Measurements from ENCODE around the gene SGMS1. TPM values are rescaled to one million over a fixed set of nuclear protein-coding genes. Genes with fewer than 3 reads are reported as not detected.

SGMS1 gene
- total RNA-seq, 1 donor from 2014 or later: 9.2 TPM

DNA sequence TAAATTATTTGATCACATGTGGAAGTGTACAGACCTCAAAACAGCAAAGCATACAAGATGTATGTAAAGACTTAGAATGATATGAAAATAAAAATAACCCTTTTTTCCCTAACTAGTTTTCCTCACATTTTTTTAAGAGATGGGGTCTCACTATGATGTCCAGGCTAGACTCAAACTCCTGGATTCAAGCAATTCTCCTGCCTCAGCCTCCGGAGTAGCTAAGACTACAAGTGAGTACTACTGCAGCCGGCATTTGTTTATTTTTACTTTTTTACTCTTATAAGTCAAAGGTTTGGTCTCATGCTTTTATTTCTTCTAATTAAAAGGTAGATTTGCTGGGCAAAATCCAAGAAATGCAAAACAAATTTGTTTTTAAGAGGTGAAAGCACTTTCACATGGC is 248.0 kb downstream of the SGMS1 start:
- H3K27me3 ChIP-seq: no peaks in the 10 kb centered on the region
- no peaks in the 10 kb centered on the region for H4K20me1 ChIP-seq (ENCODE audit: low read depth)
- Mint-ChIP-seq H3K4me1 (no peaks in the 10 kb centered on the region), H3K9me3 (no peaks in the 10 kb centered on the region), H3K27me3 (ENCODE audit: insufficient read depth, low read depth) (peaks cover 3% of the 10 kb centered on the region), H3K27ac (no peak overlapping the region), H3K36me3 (peaks cover 2% of the 10 kb centered on the region), H3K4me3 (no peak overlapping the region)
- no peaks in the 10 kb centered on the region for H3F3A ChIP-seq (ENCODE audit: low read depth)
- H3K9ac ChIP-seq: no peak overlapping the region
- no peak overlapping the region for H3K4me2 ChIP-seq
- H2AFZ ChIP-seq (replicated peaks): no peak overlapping the region
- H3K4me3 ChIP-seq: no peak overlapping the region
- no peak for DNase-seq (ENCODE audit: low spot score)
- no peaks in the 10 kb centered on the region for H3K79me2 ChIP-seq (ENCODE audit: low read depth)
- no peaks in the 10 kb centered on the region for H3K4me1 ChIP-seq
- H3K27ac ChIP-seq: no peak overlapping the region
- H3K36me3 ChIP-seq: no peaks in the 10 kb centered on the region
- TF ChIP-seq, protein P1, sequence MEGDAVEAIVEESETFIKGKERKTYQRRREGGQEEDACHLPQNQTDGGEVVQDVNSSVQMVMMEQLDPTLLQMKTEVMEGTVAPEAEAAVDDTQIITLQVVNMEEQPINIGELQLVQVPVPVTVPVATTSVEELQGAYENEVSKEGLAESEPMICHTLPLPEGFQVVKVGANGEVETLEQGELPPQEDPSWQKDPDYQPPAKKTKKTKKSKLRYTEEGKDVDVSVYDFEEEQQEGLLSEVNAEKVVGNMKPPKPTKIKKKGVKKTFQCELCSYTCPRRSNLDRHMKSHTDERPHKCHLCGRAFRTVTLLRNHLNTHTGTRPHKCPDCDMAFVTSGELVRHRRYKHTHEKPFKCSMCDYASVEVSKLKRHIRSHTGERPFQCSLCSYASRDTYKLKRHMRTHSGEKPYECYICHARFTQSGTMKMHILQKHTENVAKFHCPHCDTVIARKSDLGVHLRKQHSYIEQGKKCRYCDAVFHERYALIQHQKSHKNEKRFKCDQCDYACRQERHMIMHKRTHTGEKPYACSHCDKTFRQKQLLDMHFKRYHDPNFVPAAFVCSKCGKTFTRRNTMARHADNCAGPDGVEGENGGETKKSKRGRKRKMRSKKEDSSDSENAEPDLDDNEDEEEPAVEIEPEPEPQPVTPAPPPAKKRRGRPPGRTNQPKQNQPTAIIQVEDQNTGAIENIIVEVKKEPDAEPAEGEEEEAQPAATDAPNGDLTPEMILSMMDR (IDR thresholded peaks at IDR 0.05): no peak
- TF ChIP-seq EZH2 (IDR thresholded peaks at IDR 0.05) (no peak), EZH2phosphoT487 (IDR thresholded peaks at IDR 0.05) (no peak)
- no peaks in the 10 kb centered on the region for H3K9me3 ChIP-seq (ENCODE audit: low read depth)

DNA sequence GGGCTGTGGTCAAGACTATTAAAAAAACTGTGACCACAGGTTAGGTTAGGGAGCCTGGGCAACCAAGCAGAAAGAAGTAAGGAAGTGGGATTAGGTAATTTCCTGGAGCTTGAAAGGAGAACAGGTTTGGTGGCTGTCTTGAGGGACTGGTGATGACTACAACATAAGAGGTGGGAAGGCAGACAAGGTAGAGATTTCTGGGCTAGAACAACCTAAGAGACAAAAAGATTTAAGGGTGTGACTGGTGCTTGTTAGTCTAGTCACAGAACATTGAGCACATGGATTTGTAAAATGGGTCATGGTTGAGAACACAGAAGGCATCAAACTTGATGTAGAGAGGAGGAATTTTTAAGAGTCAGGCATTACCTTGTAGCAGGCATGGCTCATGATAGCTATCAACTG is 248.7 kb downstream of the SGMS1 start:
- TF ChIP-seq EZH2 (IDR thresholded peaks at IDR 0.05) (no peak), EZH2phosphoT487 (IDR thresholded peaks at IDR 0.05) (no peak)
- TF ChIP-seq, protein P1 (IDR thresholded peaks at IDR 0.05): no peak
- Histone ChIP-seq H3K79me2 (ENCODE audit: low read depth) (no peaks in the 10 kb centered on the region), H3F3A (ENCODE audit: low read depth) (no peaks in the 10 kb centered on the region), H4K20me1 (ENCODE audit: low read depth) (no peaks in the 10 kb centered on the region), H3K27ac (no peak overlapping the region), H3K9ac (no peak overlapping the region), H3K4me3 (no peak overlapping the region), H3K4me1 (no peaks in the 10 kb centered on the region), H3K36me3 (no peaks in the 10 kb centered on the region), H3K9me3 (ENCODE audit: low read depth) (no peaks in the 10 kb centered on the region), H3K27me3 (no peaks in the 10 kb centered on the region), H2AFZ (replicated peaks) (no peak overlapping the region), H3K4me2 (no peak overlapping the region)
- H3K9me3 Mint-ChIP-seq: no peaks in the 10 kb centered on the region
- DNase-seq (ENCODE audit: low spot score): no peak
- H3K4me3 Mint-ChIP-seq: no peak overlapping the region
- peaks cover 3% of the 10 kb centered on the region for H3K27me3 Mint-ChIP-seq (ENCODE audit: insufficient read depth, low read depth)
- H3K27ac Mint-ChIP-seq: no peak overlapping the region
- no peaks in the 10 kb centered on the region for H3K4me1 Mint-ChIP-seq
- H3K36me3 Mint-ChIP-seq: peaks cover 2% of the 10 kb centered on the region

DNA sequence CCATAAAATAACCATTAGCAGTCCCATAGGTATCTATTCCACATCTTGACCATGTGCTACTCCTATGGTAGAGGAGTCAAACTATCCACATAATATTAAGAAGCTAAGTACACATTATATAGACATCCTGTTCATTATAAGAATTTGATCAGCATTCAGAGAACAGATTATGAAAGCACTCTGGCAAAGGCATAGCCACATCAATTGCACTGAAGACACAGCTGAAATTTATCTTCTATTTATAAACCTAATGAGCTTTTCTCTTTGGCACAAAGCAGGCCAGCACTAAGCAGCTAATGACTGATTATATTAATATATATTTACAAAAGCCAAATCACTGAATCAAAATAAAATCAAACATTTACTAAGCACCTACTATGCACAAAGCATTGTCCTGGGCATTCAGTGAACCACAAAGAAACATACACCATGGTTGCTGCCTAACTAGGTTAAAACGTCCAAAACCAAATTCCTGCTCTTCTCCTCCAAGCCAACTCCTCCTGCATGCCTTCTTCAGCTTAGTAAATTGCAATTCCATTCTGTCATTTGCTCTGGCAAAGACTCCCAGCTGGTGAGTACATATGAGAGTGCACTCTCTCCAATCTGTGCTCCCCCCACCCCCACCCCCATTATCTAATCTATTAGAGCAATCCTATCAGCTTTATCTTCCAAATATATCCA is 249.8 kb downstream of the SGMS1 start:
- H3F3A ChIP-seq (ENCODE audit: low read depth): no peaks in the 10 kb centered on the region
- H3K27me3 Mint-ChIP-seq (ENCODE audit: insufficient read depth, low read depth): peaks cover 3% of the 10 kb centered on the region
- H3K9ac ChIP-seq: no peak overlapping the region
- H3K4me3 ChIP-seq: no peak overlapping the region
- no peak overlapping the region for H3K27ac Mint-ChIP-seq
- no peaks in the 10 kb centered on the region for H4K20me1 ChIP-seq (ENCODE audit: low read depth)
- no peak overlapping the region for H2AFZ ChIP-seq (replicated peaks)
- no peaks in the 10 kb centered on the region for H3K4me1 ChIP-seq
- no peaks in the 10 kb centered on the region for H3K36me3 ChIP-seq
- H3K9me3 Mint-ChIP-seq: no peaks in the 10 kb centered on the region
- H3K27ac ChIP-seq: no peak overlapping the region
- no peak for DNase-seq (ENCODE audit: low spot score)
- H3K4me1 Mint-ChIP-seq: no peaks in the 10 kb centered on the region
- H3K27me3 ChIP-seq: no peaks in the 10 kb centered on the region
- no peak for TF ChIP-seq EZH2phosphoT487 (IDR thresholded peaks at IDR 0.05)
- TF ChIP-seq, protein P1 (IDR thresholded peaks at IDR 0.05): no peak
- no peak for TF ChIP-seq EZH2 (IDR thresholded peaks at IDR 0.05)
- H3K9me3 ChIP-seq (ENCODE audit: low read depth): no peaks in the 10 kb centered on the region
- H3K4me3 Mint-ChIP-seq: no peak overlapping the region
- no peak overlapping the region for H3K4me2 ChIP-seq
- H3K36me3 Mint-ChIP-seq: peaks cover 2% of the 10 kb centered on the region
- H3K79me2 ChIP-seq (ENCODE audit: low read depth): no peaks in the 10 kb centered on the region

All from neural progenitor cell (in vitro differentiated cells).